CD4-positive, alpha-beta T cell treated with Interleukin-2 at 100 ng/mL for 4 hours (primary cell): ENCODE data around the gene GRM7.

Experiments
- DNase-seq: peaks from one replicate; pipeline ENCODE4 v3.0.0-alpha.2; 2020; ENCODE audit warnings: low spot score

Gene GRM7

DNA sequence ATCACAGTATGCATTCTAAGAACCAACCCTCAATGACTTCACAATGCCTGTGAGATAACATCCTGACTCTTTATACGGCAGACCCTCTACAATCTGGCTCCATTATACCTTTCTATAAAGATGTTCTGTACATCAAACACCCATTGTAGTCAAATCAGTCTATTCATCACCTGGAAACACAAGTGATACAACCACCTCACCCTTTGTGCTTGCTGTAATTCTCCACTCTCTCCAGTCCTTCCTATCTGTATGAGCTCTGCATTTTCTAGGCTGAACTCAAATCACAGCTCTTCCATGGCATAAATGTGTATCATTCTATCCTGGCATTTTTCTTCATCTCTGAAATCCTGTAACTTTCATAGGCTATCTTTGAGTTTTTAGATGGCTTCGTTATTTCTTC is 539.4 kb downstream of the GRM7 start:
- DNase-seq: no peak

GRCh38 chr3:7401418-7401817 is 540.5 kb downstream of the GRM7 start:
- no peak for DNase-seq

- no peak for DNase-seq
Observed at GRCh38 chr3:7407107-7407506, 546.2 kb downstream of the GRM7 start.

GRCh38 chr3:7410782-7411181 is 549.9 kb downstream of the GRM7 start:
- DNase-seq: no peak

DNA sequence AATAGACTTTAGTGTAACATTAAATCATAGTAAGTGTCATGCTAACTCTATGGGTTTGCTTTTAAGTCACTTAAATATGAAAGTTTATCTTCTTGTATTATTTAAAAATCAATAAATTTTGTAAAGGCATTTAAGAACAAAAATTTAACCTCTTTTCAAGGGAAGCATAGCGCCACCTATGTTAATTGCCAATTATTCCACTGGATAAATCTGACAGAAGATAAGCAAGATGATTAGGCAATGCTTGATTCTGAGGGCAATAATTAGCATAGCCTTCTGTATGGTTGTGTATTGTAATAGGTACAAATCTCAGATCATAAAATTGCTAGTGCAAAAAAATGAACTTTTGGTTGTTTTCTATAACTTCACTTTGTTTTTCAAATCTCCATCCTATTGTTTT is 560.1 kb downstream of the GRM7 start:
- no peak for DNase-seq

GRCh38 chr3:7423036-7423435 is 562.1 kb downstream of the GRM7 start:
- no peak for DNase-seq

- no peak for DNase-seq
Observed at GRCh38 chr3:7423995-7424394, 563.1 kb downstream of the GRM7 start.

DNA sequence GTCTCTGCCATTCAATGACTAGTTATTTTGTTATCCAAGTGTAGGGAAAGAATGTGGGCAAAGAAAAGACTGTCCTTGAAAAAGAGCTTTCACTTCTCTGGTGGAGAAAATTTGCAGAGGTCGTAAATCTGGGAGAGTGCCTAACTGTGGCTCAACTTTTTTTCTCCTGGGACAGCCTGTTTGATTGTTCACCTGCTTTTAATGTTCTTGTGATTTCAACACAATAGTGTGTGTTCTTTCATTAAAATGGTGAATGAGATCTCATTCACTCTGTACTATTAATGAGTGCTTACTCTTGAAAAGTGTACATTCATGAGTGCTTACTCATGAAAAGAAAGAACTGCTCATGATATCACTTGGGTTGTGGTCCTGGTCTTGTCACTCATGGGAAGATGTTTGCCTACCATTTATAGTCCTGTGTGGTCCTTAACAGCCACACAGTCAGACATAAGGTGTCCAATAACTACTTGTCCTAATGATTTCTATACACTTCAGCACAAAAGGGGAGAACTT is 567.3 kb downstream of the GRM7 start:
- no peak for DNase-seq

DNA sequence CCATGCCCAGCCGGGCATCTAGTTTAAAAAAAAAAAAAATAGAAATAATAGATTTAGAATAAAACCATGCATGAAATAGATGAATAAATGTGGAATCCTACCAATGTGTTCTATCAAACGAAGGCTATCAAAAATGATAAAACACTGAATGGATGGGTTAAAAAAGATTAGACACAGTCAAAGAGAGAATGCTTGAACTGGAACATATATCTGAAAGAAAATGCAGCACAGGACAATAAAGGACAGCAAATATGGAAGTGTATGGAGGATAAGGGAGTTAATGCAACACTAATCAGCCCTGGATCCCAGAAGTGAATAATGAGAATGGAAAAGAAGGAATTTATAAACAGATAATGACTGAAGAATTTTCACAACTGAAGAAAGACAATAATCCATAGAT is 571.7 kb downstream of the GRM7 start:
- DNase-seq: no peak

DNA sequence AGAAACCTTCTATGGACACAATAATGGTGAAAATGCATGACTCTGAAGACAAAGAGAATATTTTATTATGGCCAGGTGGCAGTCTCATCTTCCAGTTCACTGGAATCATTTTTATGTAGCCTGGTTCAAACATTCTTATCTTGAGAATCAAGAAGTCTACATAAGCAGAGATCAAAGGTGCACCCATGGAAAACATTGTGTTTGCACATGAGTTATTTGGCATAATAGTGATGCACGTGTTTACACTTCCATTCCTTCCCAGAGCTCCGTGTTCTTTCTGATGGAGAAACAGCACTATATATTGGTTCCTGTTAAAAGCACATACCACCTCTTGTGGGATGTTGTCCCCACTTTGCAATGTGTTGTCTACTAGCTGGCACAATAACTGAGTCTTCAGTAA is 572.2 kb downstream of the GRM7 start:
- no peak for DNase-seq

DNA sequence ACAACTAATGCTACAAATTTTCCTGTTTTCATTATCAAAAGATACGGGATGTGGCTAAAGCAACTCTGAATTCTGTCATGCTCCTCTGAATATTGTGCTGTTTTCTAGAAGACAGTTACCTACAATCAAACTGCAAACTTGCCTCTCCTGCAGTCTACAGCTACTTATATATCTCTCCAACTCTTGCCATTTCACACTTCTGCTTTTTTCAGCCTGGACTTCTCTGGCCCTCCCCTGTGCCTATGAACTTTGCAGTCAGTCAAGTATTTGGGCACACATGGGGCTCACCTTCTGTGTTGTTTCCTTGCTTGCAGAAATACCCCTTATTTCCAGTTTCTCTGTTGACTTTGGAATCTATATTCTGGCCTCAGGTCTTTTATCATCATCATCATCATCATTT is 575.6 kb downstream of the GRM7 start:
- DNase-seq: no peak

DNA sequence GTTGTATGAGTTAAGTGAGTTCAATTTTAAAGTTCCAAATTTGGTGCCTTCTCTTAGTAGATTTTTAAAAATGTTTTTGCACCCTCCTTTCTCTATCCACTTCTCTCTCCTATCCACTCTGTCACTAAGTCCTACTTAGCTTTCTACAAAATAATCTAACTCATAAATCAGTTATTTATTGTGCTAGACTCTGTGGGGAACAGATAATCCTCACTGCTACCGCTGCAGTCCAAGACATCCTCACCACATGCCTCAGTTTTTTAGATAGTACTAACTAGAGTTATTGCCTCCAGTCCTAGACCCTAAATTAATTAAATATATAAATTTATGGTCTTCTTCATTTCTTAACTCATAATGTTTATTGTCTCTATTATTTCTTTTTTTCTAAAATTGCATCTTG is 576.3 kb downstream of the GRM7 start:
- no peak for DNase-seq

- no peak for DNase-seq
Observed at GRCh38 chr3:7439101-7439680, 578.3 kb downstream of the GRM7 start.

DNA sequence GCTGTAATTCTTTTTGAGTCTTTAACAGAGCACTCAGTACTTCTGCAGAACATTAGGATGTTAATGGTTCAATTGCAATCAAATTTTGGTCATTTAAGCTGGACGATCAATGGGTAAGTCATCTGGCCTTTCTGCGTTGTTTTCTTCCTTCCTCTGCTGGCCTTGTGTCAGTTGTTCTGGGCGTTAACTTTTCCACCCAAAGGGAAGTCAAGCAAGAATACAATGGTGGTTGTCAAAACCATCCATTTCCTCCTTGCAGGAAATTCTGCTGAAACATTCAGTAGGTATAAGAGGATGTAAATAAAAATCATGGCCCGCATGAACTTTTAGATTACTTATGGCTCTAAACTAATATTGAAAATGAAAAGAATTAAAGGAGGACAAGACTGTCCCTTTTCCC is 584.0 kb downstream of the GRM7 start:
- DNase-seq: no peak

DNA sequence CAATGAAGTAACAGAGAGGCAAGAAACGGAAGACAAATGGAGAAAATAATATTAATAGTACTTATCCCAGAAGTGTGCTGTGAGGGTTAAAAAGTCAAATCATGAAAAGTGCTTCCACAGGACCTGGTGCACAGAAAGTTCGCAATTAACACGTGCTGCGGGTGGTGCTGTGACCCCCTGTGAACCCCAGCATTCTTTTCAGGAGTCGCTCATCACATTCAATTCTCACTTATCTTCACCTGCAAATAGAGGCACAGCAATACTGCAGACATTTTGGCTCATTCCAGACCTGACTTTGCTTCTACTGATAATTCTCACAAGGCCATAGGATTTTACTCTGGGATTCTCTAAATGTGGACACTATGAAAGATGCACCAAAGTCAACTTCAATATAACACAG is 584.4 kb downstream of the GRM7 start:
- no peak for DNase-seq

GRCh38 chr3:7447197-7447769 is 586.4 kb downstream of the GRM7 start:
- no peak for DNase-seq

GRCh38 chr3:7456386-7456785 is 595.5 kb downstream of the GRM7 start:
- DNase-seq: no peak

DNA sequence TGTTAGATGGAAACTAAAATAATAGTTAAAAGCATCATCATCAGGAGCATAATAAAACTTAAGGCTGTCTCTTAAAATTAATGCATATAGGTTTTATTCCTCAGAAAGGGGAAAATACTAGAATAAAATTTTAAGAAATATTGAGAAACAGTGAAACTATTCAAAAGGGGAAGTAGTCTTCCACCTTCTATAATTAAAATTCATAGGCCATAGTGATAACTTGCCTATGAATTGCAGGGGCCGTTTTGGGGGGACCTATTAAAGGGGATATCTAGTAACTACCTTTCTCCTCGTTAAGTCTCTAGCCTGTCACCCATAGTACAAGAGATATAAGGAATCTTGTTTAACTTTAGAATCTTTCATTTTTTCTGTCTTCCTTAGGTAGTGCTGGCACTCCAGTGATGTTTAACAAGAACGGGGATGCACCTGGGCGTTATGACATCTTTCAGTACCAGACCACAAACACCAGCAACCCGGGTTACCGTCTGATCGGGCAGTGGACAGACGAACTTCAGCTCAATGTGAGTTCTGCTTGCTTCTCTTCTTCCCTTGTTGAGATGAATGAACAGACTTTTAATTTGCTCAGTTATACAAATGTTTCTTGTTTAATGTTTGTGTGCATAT is 600.4 kb downstream of the GRM7 start:
- no peak for DNase-seq

- DNase-seq: no peak
Observed at GRCh38 chr3:7469866-7470265, 609.0 kb downstream of the GRM7 start.

- no peak for DNase-seq
Observed at GRCh38 chr3:7484636-7485035, 623.7 kb downstream of the GRM7 start.

DNA sequence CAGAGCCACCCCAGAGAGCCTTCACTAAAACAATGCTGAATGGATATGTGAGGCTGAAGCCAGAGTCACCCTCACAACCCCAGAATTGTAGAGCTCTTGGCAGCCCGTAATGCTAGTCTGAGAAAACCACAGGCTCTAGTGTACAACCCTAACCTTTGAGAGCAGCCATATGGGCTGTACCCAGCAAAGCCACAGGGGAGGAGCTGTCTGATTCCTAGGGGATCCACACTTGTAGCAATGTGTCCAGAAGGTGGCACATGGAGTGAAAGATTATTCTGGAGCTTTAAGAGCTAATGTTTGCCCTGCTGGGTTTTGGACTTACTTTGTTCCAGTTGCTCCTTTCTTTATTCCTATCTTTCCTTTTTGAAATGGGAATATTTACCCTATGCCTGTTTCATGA is 626.8 kb downstream of the GRM7 start:
- no peak for DNase-seq

GRCh38 chr3:7489417-7489816 is 628.5 kb downstream of the GRM7 start:
- no peak for DNase-seq

- DNase-seq: no peak
Observed at GRCh38 chr3:7498715-7499114, 637.8 kb downstream of the GRM7 start.

DNA sequence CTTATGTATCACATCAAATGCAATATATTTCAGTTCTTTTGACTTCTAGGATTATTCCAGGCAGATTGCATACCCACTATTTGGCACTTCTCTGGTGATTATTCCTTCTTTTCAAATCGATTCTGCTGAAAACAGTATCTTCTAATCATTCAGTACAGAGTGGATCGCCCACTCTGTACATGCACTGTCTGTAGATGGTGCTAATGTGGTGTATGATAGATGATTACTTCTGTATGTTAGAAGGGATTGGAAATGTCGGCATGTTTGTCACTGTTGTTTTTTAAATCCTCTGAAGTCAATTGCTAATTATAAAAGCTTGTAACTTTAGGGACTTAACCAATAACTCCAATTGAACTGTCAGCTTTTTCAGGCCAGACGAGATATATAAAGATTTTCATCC is 642.5 kb downstream of the GRM7 start:
- no peak for DNase-seq
